LNCaP clone FGC (cell line): ENCODE results near the gene TMEM184B.
"Not testable (repeated sequence)": the region's sequence is repeated elsewhere in the genome, so short reads cannot be mapped to it uniquely, and the experiment has no call there.

Experiments
- DNase-seq: peaks from one replicate; pipeline ENCODE4 v3.0.0-alpha.2; 2011; ENCODE audit warnings: low read depth
- H3K4me3 ChIP-seq: 2 replicates; pipeline ENCODE4 v1.5.1; 2011; ENCODE audit warnings: mild to moderate bottlenecking, low read depth, low read length, control low read depth
- CTCF ChIP-seq: IDR thresholded peaks from 2 replicates; pipeline ENCODE4 v1.5.1; 2012; ENCODE audit warnings: mild to moderate bottlenecking; ENCODE audit not compliant: control insufficient read depth, insufficient read depth; ENCODE audit errors: extremely low read depth

Gene TMEM184B

DNA sequence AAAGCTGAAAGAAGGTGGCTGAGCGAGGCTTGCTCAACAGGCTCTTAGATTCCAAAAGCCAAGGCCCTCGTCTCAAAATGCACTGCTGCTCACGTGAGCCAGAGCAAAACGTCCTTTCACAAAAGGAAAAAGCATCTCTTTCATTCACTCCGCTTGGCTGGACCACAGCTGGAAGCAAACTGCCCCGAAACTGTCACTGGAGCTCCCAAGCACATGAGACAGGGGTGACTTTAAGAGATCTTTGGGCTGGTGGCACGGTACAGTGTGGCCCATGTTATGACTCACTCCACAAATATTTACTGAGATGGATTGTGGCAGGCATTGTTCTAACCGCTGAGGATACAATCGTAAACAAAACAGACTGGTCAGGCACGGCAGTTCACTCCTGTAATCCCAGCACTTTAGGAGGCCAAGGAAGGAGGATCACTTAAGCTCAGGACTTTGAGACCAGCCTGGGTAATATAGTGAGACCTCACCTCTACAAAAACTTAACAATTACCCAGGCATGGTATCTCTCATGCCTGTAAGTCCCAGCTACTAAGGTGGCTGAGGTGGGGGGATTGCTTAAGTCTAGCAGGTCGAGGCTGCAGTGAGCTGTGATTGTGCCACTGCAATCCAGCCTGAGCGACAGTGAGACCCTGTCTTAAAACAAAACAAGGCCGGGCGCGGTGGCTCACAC lies 94.7 kb downstream of the TMEM184B start:
- H3K4me3 ChIP-seq: no peak overlapping the region
- TF ChIP-seq CTCF: no peak
- DNase-seq: peak; percentile 92

DNA sequence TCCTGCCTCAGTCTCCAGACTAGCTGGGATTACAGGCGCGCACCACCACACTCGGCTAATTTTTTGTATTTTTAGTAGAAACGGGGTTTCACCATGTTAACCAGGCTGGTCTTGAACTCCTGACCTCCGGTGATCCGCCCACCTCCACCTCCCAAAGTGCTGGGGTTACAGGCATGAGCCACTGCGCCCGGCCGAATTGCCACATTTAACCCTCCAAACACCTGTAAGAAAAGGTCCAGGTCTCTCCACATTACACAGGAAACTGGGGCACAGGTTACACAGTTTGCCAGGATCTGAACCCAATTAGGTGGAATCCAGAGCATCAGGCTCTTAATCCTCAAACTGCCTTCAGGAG lies 95.3 kb downstream of the TMEM184B start:
- not testable (repeated sequence) for DNase-seq, H3K4me3 ChIP-seq

- TF ChIP-seq CTCF: no peak
- H3K4me3 ChIP-seq: no peak overlapping the region
- no peak for DNase-seq
These were observed 95.8 kb downstream of the TMEM184B start for GRCh38 chr22:38177044-38177443.

DNA sequence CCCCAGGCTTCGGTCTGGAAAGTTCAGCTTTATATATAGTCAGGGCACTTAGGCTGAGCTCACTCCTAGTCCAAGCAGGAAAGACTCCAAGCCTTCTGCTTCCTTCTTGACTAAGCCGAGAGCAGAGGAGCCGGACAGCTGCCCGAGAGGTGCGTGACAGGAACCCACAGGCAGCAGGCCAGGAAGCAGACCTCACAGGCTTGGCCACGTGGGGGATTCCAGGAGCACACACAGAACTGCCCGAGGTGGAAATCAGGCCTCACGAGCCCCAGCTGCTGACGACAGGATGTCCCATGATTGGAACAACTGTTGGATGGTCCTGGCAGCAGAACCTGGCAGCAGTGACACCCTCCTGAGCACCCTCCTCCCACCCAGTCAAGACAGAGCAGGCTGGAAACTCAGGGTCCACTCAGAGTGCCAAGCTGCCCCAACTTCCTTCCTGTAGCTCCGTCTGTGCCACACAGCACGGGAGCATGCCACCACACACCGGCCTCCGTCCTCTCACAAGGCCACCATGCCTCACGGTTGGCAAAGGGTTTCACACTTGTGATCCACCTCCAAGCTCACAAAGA lies 96.6 kb downstream of the TMEM184B start:
- TF ChIP-seq CTCF: no peak
- no peak for DNase-seq
- no peak overlapping the region for H3K4me3 ChIP-seq

- no peak for TF ChIP-seq CTCF
- no peak overlapping the region for H3K4me3 ChIP-seq
- DNase-seq: no peak
These were observed 97.3 kb downstream of the TMEM184B start for GRCh38 chr22:38175206-38176118.

DNA sequence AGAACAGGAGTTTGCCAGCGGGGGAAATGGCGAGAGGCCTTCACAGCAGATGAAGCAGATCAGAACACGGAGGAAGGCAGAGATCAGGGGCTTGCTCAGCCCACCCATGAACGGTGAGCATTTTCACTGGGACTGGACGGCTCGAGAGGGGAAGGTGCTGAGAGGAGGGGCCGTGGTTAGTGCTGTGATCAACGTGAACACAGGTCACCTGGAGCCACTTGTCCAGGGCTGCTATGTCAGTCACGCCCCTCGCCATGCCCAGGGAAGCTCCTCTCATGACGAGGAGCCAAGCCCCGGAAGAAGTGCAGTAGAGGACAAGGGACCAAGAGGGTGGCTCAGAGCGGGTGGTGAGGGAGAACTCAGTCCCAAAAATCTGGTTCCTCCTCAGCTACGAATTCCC lies 98.2 kb downstream of the TMEM184B start:
- no peak for TF ChIP-seq CTCF
- H3K4me3 ChIP-seq: no peak overlapping the region
- no peak for DNase-seq

- H3K4me3 ChIP-seq: no peak overlapping the region
- DNase-seq: no peak
- no peak for TF ChIP-seq CTCF
These were observed 99.2 kb downstream of the TMEM184B start for GRCh38 chr22:38173641-38173906.
